Panc1 (cell line): ENCODE measurements around the gene ACO1.

Experiments used
- CTCF ChIP-seq: fragments of 450-650 bp; IDR thresholded peaks from 2 replicates; pipeline ENCODE4 v1.5.1; 2017; ENCODE audit warnings: mild to moderate bottlenecking
- POLR2AphosphoS5 ChIP-seq: IDR thresholded peaks from 2 replicates; pipeline ENCODE4 v1.6.1; 2012; ENCODE audit warnings: mild to moderate bottlenecking, low read depth, low read length, moderate library complexity
- REST ChIP-seq, 2 experiments: IDR thresholded peaks; 2 replicates each; pipeline ENCODE4 v1.6.1; 2011 to 2012; ENCODE audit warnings: low read depth in 2 of 2, control low read depth in 1 of 2, low read length in 1 of 2, mild to moderate bottlenecking in 1 of 2, moderate library complexity in 1 of 2; ENCODE audit not compliant: insufficient read depth in 1 of 2
- SIN3A ChIP-seq: IDR thresholded peaks from 2 replicates; pipeline ENCODE4 v1.6.1; 2012; ENCODE audit warnings: low read depth, mild to moderate bottlenecking, low read length, moderate library complexity, borderline replicate concordance; ENCODE audit not compliant: insufficient read depth
- TCF7L2 ChIP-seq: IDR thresholded peaks from 2 replicates; pipeline ENCODE4 v1.6.1; 2011; ENCODE audit warnings: mild to moderate bottlenecking, low read depth, low read length, inconsistent platforms

GRCh38 chr9:32395510-32396216 is 11.2 kb downstream of the ACO1 start:
- TF ChIP-seq CTCF (no peak), TCF7L2 (no peak), POLR2AphosphoS5 (no peak), SIN3A (no peak), REST (IDR thresholded peaks at IDR 0.05; ENCODE audit: insufficient read depth in 1 of 2, low read depth in 2 of 2, low read length in 1 of 2) (no peak)
